Urothelium cell line (cell line): ENCODE measurements around the gene TP53AIP1.

ENCODE experiments used
- DNase-seq: peaks from one replicate; pipeline ENCODE4 v3.0.0; 2011; ENCODE audit warnings: low spot score, mixed read lengths
- FAIRE-seq: peaks from 2 replicates; lab custom pipeline; 2011; peaks lifted over from hg19 to GRCh38; lab: Jason Lieb, UNC

The TP53AIP1 gene

DNA sequence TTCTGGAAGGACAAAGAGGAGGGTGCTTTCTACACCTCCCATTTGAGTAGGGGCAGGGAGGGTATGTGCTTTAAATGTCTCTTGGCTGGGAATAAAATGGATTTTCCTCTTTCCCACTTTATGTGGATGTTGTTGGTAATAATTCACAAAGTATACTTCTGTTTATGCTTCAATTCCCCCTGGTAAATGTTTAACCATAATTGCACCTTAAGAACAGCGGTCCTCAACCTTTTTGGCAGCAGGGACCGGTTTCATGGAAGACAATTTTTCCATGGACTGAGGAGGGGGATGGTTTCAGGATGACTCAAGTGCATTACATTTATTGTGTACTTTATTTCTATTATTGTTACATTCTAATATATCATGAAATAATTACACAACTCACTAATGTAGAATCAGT lies 4.0 kb upstream of the TP53AIP1 start:
- FAIRE-seq: no peak
- no peak for DNase-seq

- FAIRE-seq (no peak), DNase-seq (no peak)
Observed at GRCh38 chr11:128943428-128943976, 831 bp upstream of the TP53AIP1 start.

GRCh38 chr11:128942272-128942612 lies 429 bp downstream of the TP53AIP1 start:
- no peak for DNase-seq
- FAIRE-seq: no peak

- DNase-seq: peak; percentile 16
- FAIRE-seq: no peak
Observed at GRCh38 chr11:128941573-128942271, 949 bp downstream of the TP53AIP1 start.

DNA sequence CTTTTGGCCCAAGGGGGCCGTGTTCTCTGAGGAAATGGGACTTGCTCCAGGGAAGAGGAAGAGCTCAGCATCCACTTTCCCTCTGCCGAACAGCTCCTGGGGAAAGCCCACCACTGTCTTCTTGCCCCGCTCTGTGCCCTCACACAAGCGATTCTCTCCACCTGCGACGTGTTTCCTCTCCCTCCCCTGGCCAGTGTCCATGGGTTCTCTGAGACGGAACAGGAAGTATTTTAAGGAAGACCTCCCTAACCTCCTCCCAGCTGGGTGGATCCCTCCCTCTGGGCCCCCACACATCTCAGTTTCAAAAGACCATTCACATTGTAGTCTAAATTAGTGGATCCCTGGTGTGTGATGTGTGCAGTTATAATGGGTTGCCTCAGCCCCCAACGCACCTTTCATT lies 1.6 kb downstream of the TP53AIP1 start:
- DNase-seq: no peak
- FAIRE-seq: no peak

DNA sequence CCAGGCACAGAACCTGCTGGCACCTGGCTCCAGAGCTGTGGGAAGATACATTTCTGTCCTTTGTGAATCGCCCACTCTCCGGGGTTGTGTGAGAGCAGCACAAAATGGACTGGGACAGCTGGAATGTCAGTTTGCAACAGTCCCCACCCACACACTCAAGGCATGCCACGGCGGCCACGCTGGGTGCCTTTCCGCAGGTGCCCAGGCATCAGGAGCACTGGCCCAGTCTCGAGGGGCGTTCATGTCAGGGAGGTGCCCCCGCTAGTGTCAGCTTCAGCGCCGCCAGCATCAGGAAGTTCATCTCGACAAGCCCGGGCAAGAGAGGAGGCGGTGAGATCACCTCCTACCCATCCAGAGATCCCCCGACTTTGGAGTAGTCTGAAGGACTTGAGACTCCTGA lies 2.1 kb downstream of the TP53AIP1 start:
- FAIRE-seq (no peak), DNase-seq (no peak)

DNA sequence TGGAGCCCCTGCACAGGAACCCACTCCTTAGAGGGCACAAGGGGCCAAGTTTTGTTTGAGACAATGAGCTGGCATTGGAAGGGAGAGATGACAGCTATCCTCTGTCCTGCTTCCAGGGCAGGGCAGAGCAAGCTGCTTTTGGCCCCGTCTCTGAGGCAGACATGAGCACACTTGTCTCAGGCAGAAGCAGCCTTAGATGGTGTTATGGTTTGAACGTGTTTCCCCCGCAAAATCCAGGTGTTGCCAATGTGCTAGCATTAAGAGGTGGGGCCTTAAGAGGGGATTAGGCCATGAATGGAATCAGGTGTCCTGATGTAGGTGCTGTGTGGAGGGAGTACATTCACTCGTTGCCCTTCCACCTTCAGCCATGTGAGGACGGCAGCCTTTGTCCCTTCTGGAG lies 2.5 kb downstream of the TP53AIP1 start:
- DNase-seq (no peak), FAIRE-seq (no peak)

- no peak for FAIRE-seq
- DNase-seq: no peak
Observed at GRCh38 chr11:128939591-128939990, 3.1 kb downstream of the TP53AIP1 start.

GRCh38 chr11:128938156-128938885 lies 4.3 kb downstream of the TP53AIP1 start:
- DNase-seq: no peak
- FAIRE-seq: no peak

- DNase-seq (no peak), FAIRE-seq (no peak)
Observed at GRCh38 chr11:128937480-128937879, 5.2 kb downstream of the TP53AIP1 start.

DNA sequence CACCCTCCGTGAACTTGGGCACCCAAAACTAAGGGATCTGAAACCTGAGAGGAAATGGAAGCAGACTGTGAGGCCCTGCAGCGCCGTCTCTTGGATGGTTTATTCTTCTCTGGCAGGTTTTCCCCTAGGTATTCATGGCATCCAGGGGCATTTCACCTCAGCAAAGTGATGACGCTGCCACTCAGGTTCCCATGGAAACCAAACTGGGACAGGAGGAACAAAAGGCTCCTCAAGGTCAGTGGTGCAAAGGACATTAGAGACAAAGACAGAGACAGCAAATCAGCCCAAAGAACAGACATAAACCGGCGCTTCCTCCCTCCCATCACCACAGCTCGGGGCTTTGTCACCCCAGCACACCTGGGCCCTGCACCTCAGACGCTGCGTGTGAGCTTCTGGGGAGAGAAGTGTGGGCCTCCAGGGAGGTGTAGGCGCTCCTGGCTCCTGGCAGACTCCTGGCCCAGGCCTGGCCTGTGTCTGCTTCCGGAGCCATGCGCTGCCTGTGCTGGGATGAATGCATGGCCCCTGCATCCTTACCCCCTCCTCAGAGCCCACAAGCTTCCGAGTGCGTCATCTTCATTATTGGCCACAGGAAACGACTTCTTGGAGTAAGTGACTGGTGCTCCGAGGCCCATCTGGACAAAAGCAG lies 5.9 kb downstream of the TP53AIP1 start:
- DNase-seq (no peak), FAIRE-seq (no peak)

GRCh38 chr11:128934926-128935325 lies 7.7 kb downstream of the TP53AIP1 start:
- FAIRE-seq (no peak), DNase-seq (no peak)

DNA sequence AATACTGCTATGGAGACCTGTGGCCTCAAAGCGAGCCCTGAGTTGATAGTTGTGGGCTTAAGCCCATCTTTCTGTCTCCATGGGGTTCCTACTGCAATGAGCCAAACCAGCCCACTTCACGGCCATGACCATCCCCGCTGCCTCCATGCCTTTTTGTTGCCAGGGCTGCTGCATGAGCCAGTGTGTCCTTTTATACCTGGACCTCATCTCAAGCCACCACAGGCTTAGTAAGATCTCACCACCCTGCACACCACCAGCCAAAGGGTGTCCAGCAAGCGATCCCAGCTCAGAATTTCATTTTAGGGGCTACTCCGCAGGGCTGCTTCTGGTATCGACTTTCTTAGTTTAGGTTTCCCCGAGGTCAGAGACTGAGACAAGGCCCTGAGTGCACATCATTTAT lies 8.3 kb downstream of the TP53AIP1 start:
- no peak for DNase-seq
- FAIRE-seq: no peak

- no peak for FAIRE-seq
- no peak for DNase-seq
Observed at GRCh38 chr11:128933481-128934178, 9.0 kb downstream of the TP53AIP1 start.

- no peak for FAIRE-seq
- no peak for DNase-seq
Observed at GRCh38 chr11:128931668-128932067, 11.0 kb downstream of the TP53AIP1 start.

DNA sequence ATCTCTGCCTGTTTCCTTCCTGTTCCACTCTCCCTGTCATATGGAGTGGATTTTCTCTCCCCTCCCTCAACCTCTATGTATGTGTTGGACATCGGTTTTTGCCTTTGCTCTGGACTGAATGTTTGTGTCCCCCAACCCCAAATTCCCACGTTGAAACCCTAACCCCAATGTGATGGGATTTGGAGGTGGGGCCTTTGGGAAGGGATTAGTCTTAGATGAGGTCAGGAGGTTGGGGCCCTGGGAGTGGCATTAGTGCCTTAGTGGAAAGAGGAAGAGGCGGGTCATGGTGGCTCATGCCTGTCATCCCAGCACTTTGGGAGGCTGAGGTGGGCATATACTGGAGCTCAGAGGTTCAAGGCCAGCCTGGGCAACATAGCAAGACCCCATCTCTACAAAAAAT lies 11.6 kb downstream of the TP53AIP1 start:
- DNase-seq (no peak), FAIRE-seq (no peak)

DNA sequence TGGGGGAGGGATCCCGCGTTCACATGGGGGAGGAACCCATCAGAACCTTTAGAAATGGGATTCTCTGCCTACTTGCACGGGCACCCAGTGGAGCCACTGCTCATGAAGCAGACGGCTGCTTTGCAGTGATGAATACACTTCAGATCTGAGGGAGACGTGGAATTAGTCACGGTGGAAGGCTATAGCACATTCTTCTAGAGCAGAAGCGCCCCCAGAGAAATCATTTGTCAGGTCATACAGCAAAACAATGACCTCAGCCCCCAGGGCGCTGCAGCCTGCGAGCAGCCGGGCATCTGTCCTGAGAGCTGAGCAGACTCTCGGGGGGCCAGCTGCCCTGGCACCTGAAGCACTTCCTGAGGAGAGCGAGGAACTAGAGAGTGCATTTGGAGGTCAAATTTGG lies 12.7 kb downstream of the TP53AIP1 start:
- no peak for DNase-seq
- no peak for FAIRE-seq

DNA sequence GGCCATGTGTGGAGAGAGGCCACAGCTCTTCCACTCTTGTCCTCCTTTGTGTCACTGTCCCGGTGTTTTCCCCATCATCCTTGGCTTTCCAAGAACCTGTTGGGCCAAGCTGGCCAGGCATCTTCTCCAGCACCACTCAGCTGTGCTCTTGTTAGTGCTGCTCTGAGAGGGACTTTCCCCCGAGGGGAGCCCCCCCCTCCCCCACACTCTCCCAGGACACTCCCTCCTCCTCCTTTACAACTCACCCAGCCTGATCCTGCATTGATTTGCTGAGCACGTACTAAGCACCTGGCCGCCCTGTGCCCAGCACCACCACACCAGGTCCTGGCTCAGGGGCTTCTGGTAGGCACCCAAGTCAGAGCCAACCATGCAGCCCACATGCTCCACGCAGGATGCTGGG lies 13.2 kb downstream of the TP53AIP1 start:
- no peak for FAIRE-seq
- DNase-seq: no peak

DNA sequence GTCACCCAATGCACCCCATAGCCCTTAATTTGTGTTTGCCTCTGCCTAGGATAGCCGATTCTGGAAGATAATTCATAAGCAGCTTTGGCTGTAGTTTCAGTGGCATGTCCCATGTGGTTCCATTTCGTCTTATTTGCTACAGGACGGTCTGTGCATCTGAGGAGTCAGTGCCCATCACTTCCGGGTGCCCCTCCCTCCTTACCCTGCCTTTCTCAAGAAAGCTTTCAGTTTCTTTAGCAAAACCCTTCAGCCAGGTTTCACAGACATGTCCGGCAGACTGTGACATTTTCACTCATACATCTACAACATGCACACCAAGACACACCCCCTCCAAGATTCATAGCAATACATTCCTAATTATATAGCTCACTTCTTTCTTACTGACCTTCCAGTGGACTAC lies 14.3 kb downstream of the TP53AIP1 start:
- DNase-seq (no peak), FAIRE-seq (no peak)

DNA sequence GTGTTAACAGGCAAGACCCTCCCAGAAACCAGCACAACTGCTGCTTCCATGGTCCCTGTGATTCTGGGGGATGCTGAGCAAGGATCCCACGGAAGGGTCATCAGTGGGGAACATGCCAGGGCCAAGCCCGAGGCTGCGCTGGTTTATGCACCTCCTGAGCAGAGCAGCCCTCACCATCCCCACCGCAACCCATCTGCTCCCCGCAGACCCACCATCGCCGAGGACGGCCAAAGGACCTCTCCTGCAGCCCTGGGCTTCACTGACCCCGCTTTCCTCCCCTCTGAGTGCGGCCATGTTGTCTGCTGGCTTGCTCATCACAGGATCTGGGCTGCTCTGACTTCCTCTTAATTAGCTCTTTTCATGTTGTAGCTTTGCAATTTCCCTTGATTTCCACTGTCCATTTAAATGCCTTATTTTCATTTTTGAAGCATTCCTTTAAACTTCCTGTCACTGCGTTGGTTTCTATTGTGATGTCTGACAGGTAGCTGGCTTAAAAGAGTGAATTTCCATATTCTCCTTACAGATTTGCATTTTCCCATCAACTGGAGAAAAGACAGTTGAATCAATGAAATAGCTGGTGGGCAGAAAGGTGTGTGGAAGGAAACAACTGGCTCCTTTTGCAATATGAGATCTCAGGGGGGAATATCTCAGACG lies 14.9 kb downstream of the TP53AIP1 start:
- no peak for DNase-seq
- no peak for FAIRE-seq

DNA sequence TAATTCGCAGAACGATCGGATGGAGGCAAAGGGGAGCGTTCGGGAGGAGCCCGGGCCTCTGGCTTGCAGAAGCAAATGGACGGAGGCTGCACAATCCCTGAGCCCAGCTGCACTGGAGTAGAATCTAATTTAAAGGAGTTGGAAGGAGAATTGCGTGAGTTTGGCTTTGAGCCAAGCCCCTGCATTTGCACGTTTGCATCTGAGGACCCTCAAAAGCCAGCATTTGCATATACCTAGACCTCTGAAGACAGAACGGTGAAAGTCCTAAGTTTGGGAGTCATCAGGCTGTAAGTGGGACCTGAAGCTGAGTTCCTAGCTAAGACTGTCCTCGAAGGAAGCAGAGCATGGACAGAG lies 15.6 kb downstream of the TP53AIP1 start:
- FAIRE-seq (no peak), DNase-seq (no peak)
